ENCODE data around the gene ATL2.

Gene ATL2

DNA sequence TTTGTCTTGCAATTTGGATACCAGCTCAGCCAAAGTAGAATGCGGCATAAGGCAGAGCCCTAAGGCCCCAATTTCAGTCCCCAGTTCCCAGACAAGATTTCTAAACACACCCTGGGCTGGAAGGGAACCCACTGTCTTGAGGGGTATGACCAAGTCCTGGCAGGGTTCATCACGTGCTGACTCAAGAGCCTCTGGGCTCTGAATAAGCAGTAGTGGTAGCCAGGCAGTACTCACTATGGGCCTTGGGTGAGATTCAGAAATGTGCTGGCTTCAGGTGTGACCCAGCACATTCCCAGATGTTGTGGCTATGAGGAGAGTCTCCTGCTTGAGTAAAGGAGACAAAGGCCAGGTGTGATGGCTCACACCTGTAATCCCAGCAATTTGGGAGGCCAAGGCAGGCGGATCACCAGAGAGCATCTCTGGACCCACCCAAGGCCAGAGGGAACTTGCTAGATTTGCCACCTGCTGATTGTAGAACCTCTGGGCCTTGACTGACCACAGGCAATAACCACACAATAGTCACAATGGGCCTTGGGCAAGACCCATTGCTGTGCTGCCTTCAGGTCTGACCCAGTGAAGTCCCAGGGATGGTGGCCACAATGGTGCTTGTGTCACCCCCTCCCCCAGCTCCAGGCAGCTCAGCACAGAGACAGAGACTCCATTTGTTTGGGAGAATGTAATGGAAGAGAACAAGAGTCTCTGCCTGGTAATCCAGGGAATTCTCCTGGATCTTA, 74.9 kb downstream of the ATL2 start:
- no peak; the same call in 2 of the 3 replicates for ATAC-seq (ENCODE audit: insufficient read depth, low read depth)
- H3K27ac ChIP-seq (ENCODE audit: low read length), result no peak overlapping the region
- TF ChIP-seq, protein P1, sequence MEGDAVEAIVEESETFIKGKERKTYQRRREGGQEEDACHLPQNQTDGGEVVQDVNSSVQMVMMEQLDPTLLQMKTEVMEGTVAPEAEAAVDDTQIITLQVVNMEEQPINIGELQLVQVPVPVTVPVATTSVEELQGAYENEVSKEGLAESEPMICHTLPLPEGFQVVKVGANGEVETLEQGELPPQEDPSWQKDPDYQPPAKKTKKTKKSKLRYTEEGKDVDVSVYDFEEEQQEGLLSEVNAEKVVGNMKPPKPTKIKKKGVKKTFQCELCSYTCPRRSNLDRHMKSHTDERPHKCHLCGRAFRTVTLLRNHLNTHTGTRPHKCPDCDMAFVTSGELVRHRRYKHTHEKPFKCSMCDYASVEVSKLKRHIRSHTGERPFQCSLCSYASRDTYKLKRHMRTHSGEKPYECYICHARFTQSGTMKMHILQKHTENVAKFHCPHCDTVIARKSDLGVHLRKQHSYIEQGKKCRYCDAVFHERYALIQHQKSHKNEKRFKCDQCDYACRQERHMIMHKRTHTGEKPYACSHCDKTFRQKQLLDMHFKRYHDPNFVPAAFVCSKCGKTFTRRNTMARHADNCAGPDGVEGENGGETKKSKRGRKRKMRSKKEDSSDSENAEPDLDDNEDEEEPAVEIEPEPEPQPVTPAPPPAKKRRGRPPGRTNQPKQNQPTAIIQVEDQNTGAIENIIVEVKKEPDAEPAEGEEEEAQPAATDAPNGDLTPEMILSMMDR (IDR thresholded peaks at IDR 0.05; ENCODE audit: borderline replicate concordance, extremely low read depth, low read length, poor library complexity, severe bottlenecking), result no peak
- TF ChIP-seq EZH2 (IDR thresholded peaks at IDR 0.05; ENCODE audit: borderline replicate concordance, low read depth, low read length, severe bottlenecking), result no peak

GRCh38 chr2:38301340-38301968, 75.6 kb downstream of the ATL2 start:
- DNase-seq (no peak), ATAC-seq (ENCODE audit: insufficient read depth, low read depth) (no peak)
- peaks cover 2% of the 10 kb centered on the region; the same call in 1 of the 2 replicates for H3K79me2 ChIP-seq (ENCODE audit: insufficient read depth, low read length)
- H2AFZ ChIP-seq (ENCODE audit: low read depth, low read length), result no peak overlapping the region
- H3K27ac ChIP-seq (ENCODE audit: low read length), result no peak overlapping the region
- TF ChIP-seq EZH2 (IDR thresholded peaks at IDR 0.05; ENCODE audit: borderline replicate concordance, low read depth, low read length, severe bottlenecking), result no peak
- TF ChIP-seq, protein P1 (IDR thresholded peaks at IDR 0.05; ENCODE audit: borderline replicate concordance, extremely low read depth, low read length, poor library complexity, severe bottlenecking), result no peak
- H3K9ac ChIP-seq (ENCODE audit: low read depth, low read length), result no peak overlapping the region
- H3K4me2 ChIP-seq (ENCODE audit: insufficient read depth, low read length), result no peak overlapping the region
- H3K4me3 ChIP-seq (ENCODE audit: low read depth in 1 of 2, low read length in 2 of 2), result no peak overlapping the region
- H3K36me3 ChIP-seq (ENCODE audit: insufficient read depth, low read length), result peaks cover 70% of the 10 kb centered on the region
- H3K9me3 ChIP-seq (ENCODE audit: insufficient read depth, low read length, severe bottlenecking), result no peaks in the 10 kb centered on the region
- peaks cover 9% of the 10 kb centered on the region; the same call in 1 of the 2 replicates for H4K20me1 ChIP-seq (ENCODE audit: insufficient read depth, low read length)
- H3K27me3 ChIP-seq (ENCODE audit: insufficient read depth, low read length, poor library complexity), result no peaks in the 10 kb centered on the region
- no peaks in the 10 kb centered on the region for H3K4me1 ChIP-seq (ENCODE audit: insufficient read depth, low read length)

More for the DNA sequence above, 74.9 kb downstream of the ATL2 start:
- no peaks in the 10 kb centered on the region for H3K27me3 ChIP-seq (ENCODE audit: insufficient read depth, low read length, poor library complexity)
- no peak overlapping the region for H3K4me3 ChIP-seq (ENCODE audit: low read depth in 1 of 2, low read length in 2 of 2)
- H2AFZ ChIP-seq (ENCODE audit: low read depth, low read length), result no peak overlapping the region
- no peaks in the 10 kb centered on the region for H3K4me1 ChIP-seq (ENCODE audit: insufficient read depth, low read length)
- H3K9me3 ChIP-seq (ENCODE audit: insufficient read depth, low read length, severe bottlenecking), result no peaks in the 10 kb centered on the region
- peaks cover 9% of the 10 kb centered on the region; the same call in 1 of the 2 replicates for H4K20me1 ChIP-seq (ENCODE audit: insufficient read depth, low read length)
- DNase-seq, result no peak
- no peak overlapping the region for H3K9ac ChIP-seq (ENCODE audit: low read depth, low read length)
- H3K79me2 ChIP-seq (ENCODE audit: insufficient read depth, low read length), result peaks cover 2% of the 10 kb centered on the region; the same call in 1 of the 2 replicates
- H3K4me2 ChIP-seq (ENCODE audit: insufficient read depth, low read length), result no peak overlapping the region
- peaks cover 70% of the 10 kb centered on the region for H3K36me3 ChIP-seq (ENCODE audit: insufficient read depth, low read length)

DNA sequence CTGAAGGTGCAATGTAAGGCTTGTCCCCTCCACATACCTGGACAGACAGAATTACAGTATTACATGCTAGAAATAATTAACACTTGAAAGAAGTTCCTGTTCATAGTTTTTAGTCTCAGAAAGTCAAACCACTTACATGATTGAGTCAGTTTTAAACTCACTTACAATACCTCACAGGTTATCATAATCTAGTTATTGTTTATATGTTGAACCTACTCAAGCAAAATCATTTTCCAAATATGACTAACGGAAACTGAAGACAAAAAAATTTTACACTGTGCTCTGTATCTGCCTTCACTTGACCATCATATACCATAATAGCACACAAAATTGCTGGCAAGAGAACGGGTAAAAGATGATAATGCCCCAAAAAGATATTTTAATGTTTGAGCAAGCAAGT, 78.5 kb downstream of the ATL2 start:
- peaks cover 9% of the 10 kb centered on the region; the same call in 1 of the 2 replicates for H4K20me1 ChIP-seq (ENCODE audit: insufficient read depth, low read length)
- TF ChIP-seq, protein P1 (IDR thresholded peaks at IDR 0.05; ENCODE audit: borderline replicate concordance, extremely low read depth, low read length, poor library complexity, severe bottlenecking), result no peak
- no peak for TF ChIP-seq EZH2 (IDR thresholded peaks at IDR 0.05; ENCODE audit: borderline replicate concordance, low read depth, low read length, severe bottlenecking)
- H3K27ac ChIP-seq (ENCODE audit: low read length), result no peak overlapping the region
- H3K27me3 ChIP-seq (ENCODE audit: insufficient read depth, low read length, poor library complexity), result no peaks in the 10 kb centered on the region
- H3K36me3 ChIP-seq (ENCODE audit: insufficient read depth, low read length), result peaks cover 70% of the 10 kb centered on the region
- H3K9ac ChIP-seq (ENCODE audit: low read depth, low read length), result no peak overlapping the region
- peaks cover 2% of the 10 kb centered on the region; the same call in 1 of the 2 replicates for H3K79me2 ChIP-seq (ENCODE audit: insufficient read depth, low read length)
- no peaks in the 10 kb centered on the region for H3K9me3 ChIP-seq (ENCODE audit: insufficient read depth, low read length, severe bottlenecking)
- H2AFZ ChIP-seq (ENCODE audit: low read depth, low read length), result no peak overlapping the region
- ATAC-seq (ENCODE audit: insufficient read depth, low read depth), result no peak
- no peak overlapping the region for H3K4me2 ChIP-seq (ENCODE audit: insufficient read depth, low read length)
- no peak overlapping the region for H3K4me3 ChIP-seq (ENCODE audit: low read depth in 1 of 2, low read length in 2 of 2)
- no peak for DNase-seq
- H3K4me1 ChIP-seq (ENCODE audit: insufficient read depth, low read length), result no peaks in the 10 kb centered on the region

Data from DND-41 (cell line).